NT2/D1 (cell line): ENCODE results near the gene MS4A10.

Experiments used
- YY1 ChIP-seq: IDR thresholded peaks from 2 replicates; pipeline ENCODE4 v1.6.1; 2011; ENCODE audit not compliant: insufficient read length, insufficient read depth
- ZNF274 ChIP-seq: IDR thresholded peaks from 2 replicates; pipeline ENCODE4 v1.6.1; 2011; ENCODE audit warnings: mild to moderate bottlenecking, low read depth, low read length

- TF ChIP-seq ZNF274 (no peak), YY1 (no peak)
Observed at GRCh38 chr11:60783911-60784310, 1.2 kb upstream of the MS4A10 start.
